Neural cell (in vitro differentiated cells): ENCODE measurements around the gene GLE1.

ENCODE experiments used
- EP300 ChIP-seq: fragments of 450-650 bp; conservative IDR thresholded peaks from 2 replicates; pipeline ENCODE4 v1.6.1; 2014; ENCODE audit warnings: antibody characterized with exemption, mild to moderate bottlenecking, moderate library complexity; ENCODE audit not compliant: poor library complexity, severe bottlenecking
- MXI1 ChIP-seq: fragments of 450-650 bp; conservative IDR thresholded peaks from 2 replicates; pipeline ENCODE4 v1.6.1; 2014; ENCODE audit warnings: antibody characterized with exemption, mild to moderate bottlenecking; ENCODE audit not compliant: poor library complexity, severe bottlenecking
- POLR2AphosphoS5 ChIP-seq: IDR thresholded peaks from 2 replicates; pipeline ENCODE4 v1.6.1; 2012
- RAD21 ChIP-seq: fragments of 450-650 bp; conservative IDR thresholded peaks from 2 replicates; pipeline ENCODE4 v1.6.1; 2014; ENCODE audit warnings: antibody characterized with exemption, mild to moderate bottlenecking, moderate library complexity
- SMC3 ChIP-seq: fragments of 450-650 bp; conservative IDR thresholded peaks from 2 replicates; pipeline ENCODE4 v1.6.1; 2014; ENCODE audit warnings: antibody characterized with exemption, mild to moderate bottlenecking, moderate library complexity; ENCODE audit not compliant: poor library complexity
- TAF1 ChIP-seq: IDR thresholded peaks from 2 replicates; pipeline ENCODE4 v1.6.1; 2012; ENCODE audit warnings: low read depth
- TF ChIP-seq, protein P1 (sequence below): fragments of 450-650 bp; IDR thresholded peaks from 2 replicates; pipeline ENCODE4 v1.5.1; 2014; ENCODE audit warnings: antibody characterized with exemption, mild to moderate bottlenecking, moderate library complexity; ENCODE audit not compliant: poor library complexity, severe bottlenecking
- TF ChIP-seq, protein P2 (sequence below): IDR thresholded peaks from 2 replicates; pipeline ENCODE4 v1.6.1; 2012; ENCODE audit warnings: borderline replicate concordance

DNA sequence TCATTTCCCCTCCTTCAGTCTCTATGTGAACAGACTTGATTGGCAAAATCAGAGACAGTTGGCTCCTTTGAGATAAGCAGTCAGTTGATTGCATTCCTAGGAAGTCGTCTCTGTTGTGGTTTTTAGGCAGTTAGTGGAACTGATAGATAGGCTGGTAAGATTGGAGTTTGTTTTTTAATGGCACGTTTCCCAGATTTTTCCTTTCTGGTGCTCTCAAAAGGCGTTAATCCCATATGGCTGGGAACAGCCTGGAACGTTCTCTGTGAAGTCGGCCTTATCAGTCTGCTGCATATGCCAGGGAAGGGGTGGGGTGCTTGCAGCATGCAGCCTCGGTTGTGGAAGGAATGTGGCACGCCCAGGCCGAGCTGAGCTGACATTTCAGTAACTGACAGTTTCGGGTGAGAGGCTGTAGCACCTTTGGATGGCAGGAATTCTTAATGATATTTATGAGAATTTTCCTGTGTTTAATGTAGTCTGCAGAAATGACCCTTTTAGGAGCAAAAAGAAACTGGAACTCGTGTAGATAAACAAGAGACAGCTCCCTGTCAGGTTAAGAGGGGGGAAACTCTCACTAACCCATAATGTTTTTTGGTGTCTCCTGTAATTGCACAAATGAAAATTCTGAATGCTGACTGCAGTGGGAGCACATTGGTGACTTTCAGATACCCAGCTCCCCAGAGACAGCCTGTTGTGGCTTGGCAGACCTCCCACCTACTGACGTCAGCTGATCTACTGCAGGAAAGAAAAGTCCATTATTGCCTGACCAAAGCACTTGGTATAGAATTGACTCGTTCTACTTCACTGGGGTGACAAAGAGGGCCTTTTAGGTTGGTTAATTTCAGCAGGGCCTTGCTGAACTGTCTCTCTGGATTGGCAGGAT is 54.2 kb downstream of the GLE1 start:
- TF ChIP-seq TAF1 (no peak), EP300 (no peak), POLR2AphosphoS5 (no peak), RAD21 (no peak), MXI1 (peak; percentile 19), SMC3 (no peak)
- TF ChIP-seq, protein P1, sequence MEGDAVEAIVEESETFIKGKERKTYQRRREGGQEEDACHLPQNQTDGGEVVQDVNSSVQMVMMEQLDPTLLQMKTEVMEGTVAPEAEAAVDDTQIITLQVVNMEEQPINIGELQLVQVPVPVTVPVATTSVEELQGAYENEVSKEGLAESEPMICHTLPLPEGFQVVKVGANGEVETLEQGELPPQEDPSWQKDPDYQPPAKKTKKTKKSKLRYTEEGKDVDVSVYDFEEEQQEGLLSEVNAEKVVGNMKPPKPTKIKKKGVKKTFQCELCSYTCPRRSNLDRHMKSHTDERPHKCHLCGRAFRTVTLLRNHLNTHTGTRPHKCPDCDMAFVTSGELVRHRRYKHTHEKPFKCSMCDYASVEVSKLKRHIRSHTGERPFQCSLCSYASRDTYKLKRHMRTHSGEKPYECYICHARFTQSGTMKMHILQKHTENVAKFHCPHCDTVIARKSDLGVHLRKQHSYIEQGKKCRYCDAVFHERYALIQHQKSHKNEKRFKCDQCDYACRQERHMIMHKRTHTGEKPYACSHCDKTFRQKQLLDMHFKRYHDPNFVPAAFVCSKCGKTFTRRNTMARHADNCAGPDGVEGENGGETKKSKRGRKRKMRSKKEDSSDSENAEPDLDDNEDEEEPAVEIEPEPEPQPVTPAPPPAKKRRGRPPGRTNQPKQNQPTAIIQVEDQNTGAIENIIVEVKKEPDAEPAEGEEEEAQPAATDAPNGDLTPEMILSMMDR = no peak
- TF ChIP-seq, protein P2, sequence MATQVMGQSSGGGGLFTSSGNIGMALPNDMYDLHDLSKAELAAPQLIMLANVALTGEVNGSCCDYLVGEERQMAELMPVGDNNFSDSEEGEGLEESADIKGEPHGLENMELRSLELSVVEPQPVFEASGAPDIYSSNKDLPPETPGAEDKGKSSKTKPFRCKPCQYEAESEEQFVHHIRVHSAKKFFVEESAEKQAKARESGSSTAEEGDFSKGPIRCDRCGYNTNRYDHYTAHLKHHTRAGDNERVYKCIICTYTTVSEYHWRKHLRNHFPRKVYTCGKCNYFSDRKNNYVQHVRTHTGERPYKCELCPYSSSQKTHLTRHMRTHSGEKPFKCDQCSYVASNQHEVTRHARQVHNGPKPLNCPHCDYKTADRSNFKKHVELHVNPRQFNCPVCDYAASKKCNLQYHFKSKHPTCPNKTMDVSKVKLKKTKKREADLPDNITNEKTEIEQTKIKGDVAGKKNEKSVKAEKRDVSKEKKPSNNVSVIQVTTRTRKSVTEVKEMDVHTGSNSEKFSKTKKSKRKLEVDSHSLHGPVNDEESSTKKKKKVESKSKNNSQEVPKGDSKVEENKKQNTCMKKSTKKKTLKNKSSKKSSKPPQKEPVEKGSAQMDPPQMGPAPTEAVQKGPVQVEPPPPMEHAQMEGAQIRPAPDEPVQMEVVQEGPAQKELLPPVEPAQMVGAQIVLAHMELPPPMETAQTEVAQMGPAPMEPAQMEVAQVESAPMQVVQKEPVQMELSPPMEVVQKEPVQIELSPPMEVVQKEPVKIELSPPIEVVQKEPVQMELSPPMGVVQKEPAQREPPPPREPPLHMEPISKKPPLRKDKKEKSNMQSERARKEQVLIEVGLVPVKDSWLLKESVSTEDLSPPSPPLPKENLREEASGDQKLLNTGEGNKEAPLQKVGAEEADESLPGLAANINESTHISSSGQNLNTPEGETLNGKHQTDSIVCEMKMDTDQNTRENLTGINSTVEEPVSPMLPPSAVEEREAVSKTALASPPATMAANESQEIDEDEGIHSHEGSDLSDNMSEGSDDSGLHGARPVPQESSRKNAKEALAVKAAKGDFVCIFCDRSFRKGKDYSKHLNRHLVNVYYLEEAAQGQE = peak; percentile 29
